ENCODE results near the gene DLL1. TPM values are rescaled to one million over a fixed set of nuclear protein-coding genes. Genes with fewer than 3 reads are reported as not detected.

DLL1 gene
- polyA plus RNA-seq, 1 donor, result 8.2 TPM

DNA sequence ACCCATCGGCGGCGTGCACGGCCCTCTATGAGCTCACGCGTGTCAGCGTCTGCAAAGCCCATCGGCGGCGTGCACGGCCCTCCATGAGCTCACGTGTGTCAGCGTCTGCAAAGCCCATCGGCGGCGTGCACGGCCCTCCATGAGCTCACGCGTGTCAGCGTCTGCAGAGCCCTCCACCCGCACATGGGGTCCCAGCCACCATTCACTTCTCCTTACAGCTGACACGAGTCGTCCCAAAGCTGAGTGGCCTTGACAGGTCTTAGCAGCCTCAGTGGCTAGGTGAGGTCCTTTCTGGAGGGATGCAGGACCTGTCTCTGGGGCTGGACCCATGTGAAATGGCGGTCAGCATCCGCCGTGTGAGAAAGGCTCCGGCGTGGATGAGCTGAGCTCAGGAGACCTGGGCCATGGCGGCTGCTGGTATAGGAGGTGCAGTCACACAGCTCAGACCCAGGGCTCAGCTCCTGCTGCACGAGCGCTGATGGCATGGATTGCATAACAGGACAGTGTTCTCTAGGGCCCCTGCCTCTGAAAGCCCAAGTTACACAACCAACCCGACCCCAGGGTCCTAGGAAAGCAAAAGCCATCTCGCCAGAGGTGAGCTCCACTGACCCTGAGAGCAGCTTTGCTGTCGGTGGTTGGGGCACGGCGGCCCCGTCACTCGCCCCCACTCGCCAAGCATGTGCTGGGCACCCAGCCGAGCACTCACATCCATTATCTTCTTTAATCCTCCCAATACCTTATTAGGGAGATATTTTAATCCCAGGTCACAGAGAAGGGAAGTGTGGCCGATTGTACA is 38.9 kb downstream of the DLL1 start:
- no peak for DNase-seq

DNA sequence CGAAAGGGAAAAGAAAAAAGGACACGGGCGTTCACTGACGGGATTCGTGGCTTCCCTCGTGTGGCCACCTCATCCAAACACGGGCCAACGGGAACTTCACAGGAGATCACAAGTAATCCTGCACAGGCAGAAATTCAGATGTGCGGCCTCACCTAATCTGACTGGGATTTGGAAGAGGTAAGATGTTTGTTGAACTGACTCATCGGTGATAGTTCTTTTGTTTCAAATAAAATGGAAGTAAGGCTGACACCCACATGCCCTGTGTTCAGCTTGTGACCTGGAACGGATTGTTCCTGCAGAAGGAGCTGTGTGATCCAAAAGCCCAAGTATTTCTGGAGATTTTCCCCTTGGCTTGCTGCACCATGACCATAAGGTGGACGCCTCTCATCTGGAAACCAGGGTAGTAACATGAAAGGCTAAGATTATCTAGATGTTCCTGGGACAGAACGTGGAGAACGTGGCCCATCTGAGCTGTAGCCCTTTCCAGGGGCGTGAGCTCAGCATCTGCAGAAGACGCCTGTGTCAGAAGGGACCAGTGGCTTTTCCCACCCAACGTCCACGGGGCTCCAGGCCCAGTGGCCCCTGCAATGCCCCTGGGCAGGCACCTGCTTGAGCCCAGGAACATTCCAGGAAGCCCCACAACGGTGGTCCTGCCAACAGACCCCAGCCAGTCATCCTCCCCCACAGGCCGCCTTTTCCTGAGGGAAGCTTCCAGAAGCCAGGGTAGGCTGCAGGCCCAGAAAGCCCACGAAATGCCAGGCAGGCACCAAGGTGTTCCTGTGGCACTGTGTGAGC is 39.7 kb downstream of the DLL1 start:
- no peak for DNase-seq

DNA sequence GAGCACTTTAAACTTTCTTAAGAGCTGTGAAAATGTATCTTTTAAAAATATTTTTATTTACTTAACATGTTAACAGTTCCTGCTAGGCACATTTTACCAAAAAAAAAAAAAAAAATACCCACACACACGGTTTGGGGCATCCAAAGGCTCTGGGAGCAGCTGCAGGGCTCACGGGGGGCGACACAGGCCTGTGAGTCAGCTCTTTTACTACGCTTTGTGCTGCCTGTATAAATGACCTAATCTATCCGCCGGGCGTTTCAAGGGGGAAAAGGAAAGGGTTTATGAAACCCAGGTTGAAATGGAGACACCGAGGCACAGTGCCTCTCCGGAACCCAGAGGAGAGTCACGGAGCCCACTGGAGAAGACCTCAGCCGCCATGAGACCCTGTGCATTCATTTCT is 40.4 kb downstream of the DLL1 start:
- no peak for DNase-seq

DNA sequence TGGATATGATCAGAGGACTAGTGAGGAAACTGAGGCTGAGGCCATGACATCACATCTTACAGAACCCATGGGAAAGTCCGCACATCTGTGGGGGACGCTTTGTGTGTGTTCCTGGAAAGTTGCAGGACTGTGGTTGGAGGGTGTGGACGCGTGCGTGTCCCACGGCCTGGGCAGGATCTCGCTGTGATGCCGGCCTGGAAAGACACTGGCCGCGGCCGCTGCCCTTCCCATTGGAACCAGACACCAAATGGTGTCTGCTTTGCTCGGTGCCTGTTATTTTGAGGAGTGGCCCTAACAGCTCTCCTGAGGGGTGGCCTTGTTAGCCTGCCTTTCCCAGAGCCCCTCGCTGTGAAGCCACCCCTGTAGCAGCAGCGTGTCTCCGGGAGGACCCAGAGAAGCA is 41.1 kb downstream of the DLL1 start:
- DNase-seq, result no peak

DNA sequence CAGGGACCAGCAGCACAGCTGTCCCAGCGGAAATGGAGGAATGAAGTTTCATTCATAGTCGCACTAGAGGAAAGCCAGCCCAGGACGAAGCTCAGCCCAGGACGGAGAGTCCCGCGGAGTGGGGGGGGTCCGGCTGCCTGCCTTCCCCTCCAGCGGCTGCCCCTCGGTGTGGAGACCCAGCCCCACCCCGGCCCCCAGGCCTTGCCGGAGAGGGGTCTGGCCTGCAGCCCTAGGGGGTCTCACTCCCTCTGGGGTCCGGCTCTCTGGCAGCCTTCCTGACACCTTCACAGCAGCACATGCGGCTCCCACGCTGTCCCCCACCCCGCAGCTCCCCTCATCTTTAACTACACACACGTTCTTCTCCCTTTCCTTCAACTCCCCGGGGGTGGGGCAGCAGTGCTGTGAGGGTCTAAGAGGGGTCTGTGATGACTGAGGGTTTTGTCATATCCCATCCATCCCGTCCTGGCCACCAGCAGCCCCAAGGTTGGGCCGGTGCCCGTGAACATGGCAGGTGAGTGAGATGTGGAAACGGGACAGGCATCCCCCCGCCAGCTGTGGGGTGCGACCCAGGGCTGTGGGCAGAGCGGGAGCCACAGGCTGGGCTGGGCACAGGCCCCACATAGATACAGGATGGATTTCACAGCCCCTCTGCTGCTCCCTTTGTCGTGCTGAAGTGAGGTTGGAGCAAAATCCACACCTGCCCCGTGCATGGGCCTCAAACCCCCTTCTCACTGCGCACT is 41.8 kb downstream of the DLL1 start:
- DNase-seq, result no peak

DNA sequence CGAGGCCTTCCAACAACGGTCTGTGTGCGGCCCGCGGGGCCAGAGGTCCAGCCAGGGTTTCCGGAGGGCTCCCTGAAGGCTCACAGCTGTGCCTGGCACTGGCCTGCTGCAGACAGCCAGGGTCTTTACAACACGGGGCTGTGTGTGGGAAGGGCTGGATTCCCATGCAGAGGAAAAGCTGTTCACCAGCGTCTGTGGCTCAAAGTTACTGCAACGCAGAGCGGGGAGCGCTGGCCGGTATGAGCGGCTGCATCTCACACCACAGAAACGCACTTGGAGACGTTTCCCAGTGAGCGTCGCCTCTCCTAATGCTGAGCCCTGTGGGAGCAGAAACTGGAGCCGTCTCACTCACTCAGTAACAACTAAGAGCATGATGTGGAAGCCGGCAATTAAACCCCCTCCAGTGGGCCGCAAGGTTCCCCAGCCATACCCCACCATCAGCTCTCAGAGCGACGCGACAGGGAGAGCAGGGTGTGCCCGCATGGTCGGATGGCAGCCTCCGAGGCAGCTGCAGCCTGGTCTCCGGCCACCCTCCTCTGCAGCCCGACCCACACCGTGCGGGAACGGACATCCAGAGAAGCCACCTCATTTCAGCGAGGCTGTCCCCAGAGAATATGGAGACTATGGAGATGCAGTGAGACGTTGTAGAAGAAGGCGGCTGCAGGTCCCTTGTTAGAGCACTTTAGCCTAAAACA is 42.6 kb downstream of the DLL1 start:
- DNase-seq, result no peak

DNA sequence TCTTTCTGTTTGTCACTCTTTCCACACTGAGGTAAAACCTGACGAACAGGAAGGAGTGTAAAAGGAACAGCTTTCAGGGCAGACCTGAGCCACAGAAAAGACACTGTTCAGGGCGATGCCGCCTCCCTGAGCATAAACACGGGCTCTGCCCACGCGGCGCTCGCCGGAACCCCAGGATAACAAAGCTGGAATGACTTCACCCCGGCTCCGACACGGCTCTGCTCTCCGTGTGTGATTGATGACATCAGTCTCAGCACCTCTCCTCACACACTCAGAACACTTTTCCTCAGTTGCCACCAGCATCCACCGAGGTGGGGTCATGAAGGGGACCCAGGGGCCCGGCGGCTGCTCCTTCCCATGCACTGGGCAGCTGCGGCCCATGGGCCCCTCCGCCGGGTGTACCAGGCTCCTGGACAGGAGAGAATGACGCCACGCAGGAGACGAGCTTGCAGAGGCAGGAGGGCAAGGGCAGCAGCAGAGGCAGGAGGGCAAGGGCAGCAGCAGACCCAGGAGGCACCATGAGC is 43.6 kb downstream of the DLL1 start:
- DNase-seq, result no peak

DNA sequence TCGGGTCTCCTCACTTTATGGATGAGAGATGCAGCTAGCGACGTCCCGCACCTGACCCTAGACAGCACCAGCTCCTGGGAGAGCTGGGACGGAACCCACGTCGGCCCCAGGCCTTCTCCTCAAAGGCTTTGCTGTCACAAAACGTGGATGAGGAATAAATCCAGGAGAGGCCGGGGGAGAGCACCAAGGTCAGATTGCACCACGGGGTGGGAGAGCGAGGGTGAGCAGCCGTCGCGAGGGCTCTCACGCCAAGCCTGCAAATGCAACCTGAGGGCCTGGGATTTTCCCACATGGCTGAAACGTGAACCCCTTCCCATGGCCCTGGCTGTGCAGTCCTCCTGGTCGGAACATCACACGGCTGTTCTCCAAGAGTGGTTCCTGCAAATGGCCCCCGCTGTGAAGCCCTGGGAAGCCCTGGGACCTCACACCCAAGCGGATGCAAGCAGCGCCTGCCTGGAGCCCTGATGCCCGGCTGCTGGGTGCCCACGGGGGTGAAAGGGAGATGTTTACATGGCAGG is 45.3 kb downstream of the DLL1 start:
- no peak for DNase-seq

DNA sequence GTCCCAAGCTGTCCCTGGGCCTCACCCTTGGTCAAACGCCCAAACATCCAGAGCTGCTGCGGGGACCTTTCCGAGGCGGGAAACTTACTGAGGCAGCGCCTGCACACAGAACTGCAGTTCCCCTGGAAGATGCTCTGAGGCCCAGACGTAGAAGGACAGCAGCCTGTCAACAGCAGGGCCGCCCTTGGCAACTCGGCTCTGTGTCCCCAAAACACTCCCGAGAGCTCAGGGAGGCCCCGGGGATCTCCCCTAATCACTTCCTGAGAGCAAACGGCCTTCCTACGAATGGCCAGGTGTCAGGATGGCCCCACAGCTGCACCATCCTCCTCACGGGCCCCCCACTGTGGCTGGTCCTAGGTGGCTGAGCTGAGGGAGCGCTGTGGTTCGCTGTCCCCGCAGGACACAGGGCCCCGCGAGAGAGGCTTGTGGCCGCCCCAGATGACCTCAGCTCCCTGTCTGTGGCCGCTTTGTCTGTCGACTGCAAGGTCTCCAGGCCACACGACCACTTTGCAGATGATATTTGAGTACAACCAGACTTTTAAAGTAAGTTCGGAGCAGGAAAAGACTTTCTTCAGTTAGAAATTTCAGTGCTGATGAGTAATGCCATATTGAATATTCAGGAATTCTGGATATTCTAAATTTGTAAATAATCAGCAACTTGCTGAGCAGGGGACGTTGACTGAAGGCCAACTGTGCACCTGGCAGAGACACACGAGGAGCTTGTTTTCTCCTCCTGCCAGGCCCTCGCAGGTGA is 46.0 kb downstream of the DLL1 start:
- no peak for DNase-seq

DNA sequence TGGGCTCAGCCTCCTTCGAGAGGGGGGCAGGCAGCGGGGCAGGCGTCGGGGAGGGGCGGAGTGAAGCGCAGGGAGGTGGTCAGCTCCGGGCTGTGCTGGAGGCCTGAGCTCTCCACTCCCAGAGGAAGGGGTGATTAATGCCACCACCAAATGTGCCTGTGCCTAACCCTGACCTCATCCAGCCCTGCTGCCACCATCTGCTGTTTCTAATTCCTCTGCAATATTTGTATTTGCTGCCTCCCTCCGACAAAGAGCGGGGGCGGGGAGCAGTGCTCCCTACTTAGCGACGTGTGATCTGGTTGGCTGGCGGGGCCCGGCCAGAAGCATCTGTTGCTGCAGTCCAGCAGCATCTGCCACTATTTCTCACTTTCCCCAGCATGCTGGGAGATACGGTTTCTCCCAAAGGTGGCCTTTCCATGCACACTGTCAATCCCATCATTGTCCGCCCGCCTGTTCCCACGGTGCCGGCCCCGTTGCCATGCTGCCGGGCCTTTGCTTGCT is 47.0 kb downstream of the DLL1 start:
- DNase-seq, result no peak

DNA sequence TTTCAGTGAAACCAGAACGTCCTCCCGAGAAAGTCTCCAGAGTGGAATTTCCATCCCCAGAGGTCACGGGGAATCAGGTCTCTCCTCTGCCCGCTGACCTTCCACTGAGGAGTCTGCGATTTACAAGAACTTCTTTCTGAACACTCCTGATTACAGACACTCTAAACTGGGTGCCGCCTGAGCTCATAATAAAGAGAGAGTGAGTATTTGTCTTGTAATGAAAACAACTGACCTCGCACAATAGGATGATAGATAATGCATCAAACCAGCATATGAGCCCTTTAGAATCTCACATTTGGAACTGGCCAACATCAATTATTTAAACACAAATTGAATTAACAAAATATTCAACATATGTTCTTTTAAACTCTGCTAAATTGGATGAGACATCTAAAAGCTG is 47.5 kb downstream of the DLL1 start:
- DNase-seq, result no peak

DNA sequence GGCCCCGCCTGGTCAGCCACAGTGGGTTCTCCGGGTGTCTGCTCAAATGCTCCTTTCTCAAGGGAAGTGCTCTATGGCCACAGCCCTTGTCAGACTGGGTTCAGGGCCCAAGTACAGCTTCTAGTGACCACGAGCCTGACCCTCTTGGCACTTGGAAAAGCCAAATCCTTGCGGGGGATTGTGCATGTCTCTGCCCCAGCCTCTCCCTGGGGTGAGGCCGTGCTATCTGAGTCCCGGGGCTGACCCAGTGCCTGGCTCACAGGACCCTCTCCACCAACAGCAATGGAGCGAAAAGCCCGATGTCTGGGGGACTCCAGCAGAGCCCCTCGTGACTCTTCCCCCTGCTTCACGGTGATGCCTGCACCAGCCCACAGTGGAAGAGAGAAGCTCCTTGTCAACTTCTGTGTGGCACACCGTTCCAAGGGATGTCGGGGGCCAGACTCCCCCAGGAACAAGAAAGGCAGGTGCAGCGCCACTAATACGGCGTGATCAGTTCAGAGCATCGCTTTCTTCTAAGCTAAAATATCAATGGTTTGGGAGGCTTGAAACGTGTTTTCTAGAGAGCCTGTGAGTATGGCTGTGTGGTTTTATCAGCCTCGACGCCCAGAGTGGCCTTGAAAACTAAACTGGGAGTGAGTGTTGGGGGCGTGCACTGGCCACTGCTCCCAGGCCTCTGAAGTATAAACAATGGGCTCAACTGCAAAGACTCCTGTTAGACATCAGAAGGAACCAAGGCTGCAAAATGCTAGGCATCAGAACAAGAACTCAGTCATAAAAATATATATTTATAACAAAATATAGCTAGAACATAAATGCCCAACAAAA is 51.9 kb downstream of the DLL1 start:
- no peak for DNase-seq

DNA sequence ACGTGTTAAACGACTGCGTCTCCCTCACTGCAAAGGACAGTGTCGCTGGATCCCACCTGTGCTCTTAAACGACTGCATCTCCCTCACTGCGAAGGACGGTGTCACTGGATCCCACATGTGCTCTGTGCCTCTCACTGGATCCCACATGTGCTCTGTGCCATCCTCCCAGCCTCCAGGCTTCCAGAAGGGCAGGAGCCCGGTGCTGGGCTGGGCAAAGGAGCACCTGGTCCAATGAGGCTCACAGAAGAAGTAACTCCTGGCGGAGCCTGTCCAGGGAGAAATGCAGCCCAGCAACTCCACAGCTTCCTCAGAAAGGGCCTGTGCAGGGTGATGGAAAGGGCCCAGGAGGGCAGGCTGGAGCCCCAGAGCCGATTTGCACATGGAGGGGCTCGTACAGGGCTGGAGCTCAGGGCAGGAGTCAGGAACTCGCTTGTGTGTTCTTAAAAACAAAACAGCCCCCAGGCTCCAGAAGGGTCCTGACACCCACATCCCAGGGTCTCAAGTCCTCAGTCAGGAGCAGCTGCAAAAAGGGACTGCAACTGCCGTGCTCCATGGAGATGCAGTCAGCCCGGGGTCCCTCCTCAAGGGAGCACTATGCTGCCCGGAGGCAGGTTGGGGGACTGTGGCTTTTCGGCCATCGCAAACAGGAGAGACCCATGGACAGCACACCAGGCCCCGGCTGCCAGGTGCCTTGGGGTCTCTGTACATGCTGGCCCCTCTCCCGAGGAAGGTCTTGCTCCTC is 52.7 kb downstream of the DLL1 start:
- no peak for DNase-seq

DNA sequence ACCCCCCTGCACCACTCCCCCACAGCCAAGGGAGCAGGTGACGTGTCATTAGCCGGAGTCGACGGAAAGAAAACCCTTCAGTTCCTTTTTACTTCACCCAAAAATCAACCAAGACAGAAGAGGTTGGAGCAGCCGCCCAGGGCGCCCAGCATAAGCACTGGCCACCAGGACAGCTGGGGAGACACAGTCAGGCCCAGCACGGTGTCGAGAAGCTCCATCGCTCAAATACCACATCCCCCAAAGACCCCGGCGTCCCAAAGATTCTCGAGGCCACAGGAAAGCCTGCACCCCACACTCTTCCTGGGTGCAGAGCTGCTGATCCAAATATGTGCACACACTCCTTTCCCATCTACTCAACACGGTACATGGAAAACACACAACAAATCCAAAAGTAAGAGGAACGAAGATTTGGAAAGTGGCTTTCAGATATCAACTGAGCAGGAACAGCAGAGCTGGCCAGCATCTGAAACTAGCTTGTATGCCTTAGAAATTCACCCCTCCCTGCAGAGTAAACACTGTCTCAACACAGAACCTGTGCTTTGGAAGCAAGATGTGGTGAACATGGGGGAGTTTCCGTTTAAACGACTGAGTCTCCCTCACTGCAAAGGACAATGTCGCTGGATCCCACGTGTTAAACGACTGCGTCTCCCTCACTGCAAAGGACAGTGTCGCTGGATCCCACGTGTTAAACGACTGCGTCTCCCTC is 54.6 kb downstream of the DLL1 start:
- DNase-seq, result no peak

DNA sequence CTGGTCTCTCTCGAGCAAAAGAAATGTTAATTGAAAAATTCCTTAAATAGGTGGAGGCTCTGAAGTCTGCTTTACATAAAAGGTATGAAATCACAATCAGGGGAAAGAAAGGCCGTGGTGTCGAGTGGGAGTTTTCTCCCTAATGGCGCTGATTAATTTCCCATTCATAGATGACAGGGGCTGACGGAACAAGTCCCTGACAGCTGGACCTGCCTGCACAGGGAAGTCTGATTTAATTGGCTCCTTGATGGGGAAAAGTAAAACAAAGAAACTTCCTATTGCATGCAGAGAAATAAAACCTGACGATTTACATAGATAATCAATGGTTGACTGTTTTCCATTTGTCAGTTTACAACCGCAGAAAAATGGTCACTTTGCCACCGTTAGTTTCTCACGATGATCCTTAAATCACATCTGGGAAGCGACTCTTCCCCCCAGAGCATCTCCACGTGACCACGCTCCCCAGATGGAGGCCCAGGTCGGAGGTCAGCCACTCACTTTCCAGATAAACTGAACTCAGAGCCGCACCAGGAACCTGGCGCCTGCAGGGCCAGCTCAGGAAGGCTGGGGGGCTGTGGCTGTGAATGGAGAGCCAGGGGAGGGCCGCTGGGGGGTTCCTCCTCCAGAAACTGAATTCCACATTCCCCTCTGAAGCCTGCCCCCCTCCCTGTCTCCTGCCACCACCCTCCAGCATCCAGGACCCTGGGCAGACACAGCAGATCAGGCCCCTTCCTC is 55.3 kb downstream of the DLL1 start:
- DNase-seq, result no peak

DNA sequence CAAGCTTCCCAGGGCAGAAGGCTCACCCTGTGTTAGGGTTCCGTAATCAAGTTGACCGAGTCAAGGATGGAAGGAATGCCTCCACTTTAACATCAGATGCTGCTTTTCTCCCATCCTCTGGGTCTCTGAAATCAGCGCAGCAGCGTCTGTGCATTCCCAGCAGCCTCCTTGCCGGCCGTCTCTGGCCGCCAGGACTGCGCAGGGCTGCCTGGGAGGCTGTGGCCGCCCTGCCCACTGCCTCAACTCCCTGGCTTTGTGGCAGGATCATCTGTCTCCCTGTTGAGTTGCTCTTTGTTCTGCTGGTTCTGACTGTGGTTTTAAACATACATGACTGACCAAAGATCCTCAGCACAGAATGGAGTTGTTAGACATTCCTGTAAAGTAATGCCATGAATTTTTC is 56.5 kb downstream of the DLL1 start:
- DNase-seq, result no peak

DNA sequence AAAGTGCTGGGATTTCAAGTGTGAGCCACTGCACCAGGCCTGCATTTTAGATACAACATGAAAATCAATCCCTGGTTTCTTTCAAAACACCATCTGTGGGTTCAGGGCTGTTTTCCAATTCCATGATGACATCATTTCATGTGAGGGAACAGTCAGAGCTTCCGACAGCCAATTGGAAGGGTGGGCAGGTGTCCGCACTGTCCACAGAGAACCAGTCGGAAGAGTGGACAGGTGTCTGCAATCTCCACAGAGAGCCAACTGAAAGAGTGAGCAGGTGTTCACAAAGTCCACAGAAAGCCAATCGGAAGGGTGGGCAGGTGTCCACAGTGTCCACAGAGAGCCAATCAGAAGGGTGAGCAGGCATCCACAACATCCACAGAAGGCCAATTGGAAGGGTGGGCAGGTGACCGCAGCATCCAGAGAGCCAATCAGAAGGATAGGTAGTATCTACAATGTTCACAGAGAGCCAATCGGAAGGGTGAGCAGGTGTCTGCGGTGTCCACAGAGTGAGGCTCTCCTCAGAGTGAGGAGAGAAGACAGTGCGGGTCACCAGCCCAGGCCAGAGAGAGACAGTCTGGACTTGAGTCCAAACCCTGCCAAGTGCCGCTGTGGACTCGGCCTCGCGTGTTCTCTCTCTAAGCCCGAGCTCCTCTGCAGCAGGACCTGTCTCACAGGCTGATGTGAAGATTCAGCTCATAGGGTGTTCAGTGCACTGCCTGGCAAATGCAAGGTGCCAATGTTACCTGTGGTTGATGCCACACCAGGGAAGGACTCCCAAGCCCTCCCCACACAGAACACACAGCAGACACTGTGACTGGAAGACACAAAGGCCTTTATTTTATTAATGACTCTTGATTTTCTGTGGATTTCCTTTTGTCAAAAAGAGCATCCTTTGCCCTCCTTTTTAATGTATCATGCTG is 57.3 kb downstream of the DLL1 start:
- no peak for DNase-seq
